MCF 10A (cell line): ENCODE results near the gene KREMEN1. TPM values are rescaled to one million over a fixed set of nuclear protein-coding genes. Genes with fewer than 3 reads are reported as not detected.

Experiments
- BruUV-seq: library from RNA; stranded (reverse); fragments of 400-500 nt; replicated peaks from 2 replicates; lab custom pipeline; 2021; lab: Mats Ljungman, UMichigan
- CTCF ChIA-PET: fragments of 300-600 bp; sonication (Branson Sonifier 250); formaldehyde crosslinking; extraction: SDS; loops from one replicate; lab custom pipeline; 2021; ENCODE audit warnings: antibody characterized with exemption, inconsistent platforms; lab: Yijun Ruan, JAX
- POLR2A ChIA-PET: fragments of 300-600, 350-650 bp; sonication (Branson Sonifier 250); formaldehyde crosslinking; extraction: SDS; loops from one replicate; lab custom pipeline; 2020; ENCODE audit warnings: antibody characterized with exemption, inconsistent platforms; lab: Yijun Ruan, JAX
- DNase-seq: peaks from one replicate; pipeline ENCODE4 v3.0.0-alpha.2; 2018; ENCODE audit not compliant: unreplicated experiment
- H3K27ac Mint-ChIP-seq: one replicate; pipeline ENCODE4 v1.8.0; 2022; ENCODE audit warnings: mild to moderate bottlenecking, low read depth, mixed read lengths; ENCODE audit not compliant: unreplicated experiment
- H3K27me3 Mint-ChIP-seq: one replicate; pipeline ENCODE4 v1.8.0; 2022; ENCODE audit warnings: mixed read lengths; ENCODE audit not compliant: insufficient read depth, unreplicated experiment
- H3K36me3 Mint-ChIP-seq: one replicate; pipeline ENCODE4 v1.8.0; 2022; ENCODE audit warnings: mild to moderate bottlenecking, moderate library complexity, mixed read lengths; ENCODE audit not compliant: insufficient read depth, unreplicated experiment
- H3K4me1 Mint-ChIP-seq: one replicate; pipeline ENCODE4 v1.8.0; 2022; ENCODE audit warnings: mixed read lengths; ENCODE audit not compliant: insufficient read depth, unreplicated experiment
- H3K4me3 Mint-ChIP-seq: one replicate; pipeline ENCODE4 v1.8.0; 2022; ENCODE audit warnings: mild to moderate bottlenecking, moderate library complexity, mixed read lengths; ENCODE audit not compliant: unreplicated experiment
- H3K9me3 Mint-ChIP-seq: one replicate; pipeline ENCODE4 v1.8.0; 2022; ENCODE audit warnings: mixed read lengths; ENCODE audit not compliant: unreplicated experiment
- CTCF ChIP-seq: fragments of 200-600 bp; IDR thresholded peaks from one replicate; pipeline ENCODE4 v1.8.0; 2022; ENCODE audit warnings: antibody characterized with exemption, mild to moderate bottlenecking; ENCODE audit not compliant: unreplicated experiment
- intact Hi-C: fragments of 100-400 bp; cut with micrococcal nuclease; formaldehyde crosslinking; loops from 2 replicates; pipeline ENCODE4 v1.14.1; 2022
- total RNA-seq: library from RNA; stranded (reverse); gene quantifications from 2 replicates; pipeline ENCODE4 v1.2.3, GENCODE V29; 2022

KREMEN1 gene
- total RNA-seq, 1 experiment from 2014 or later, result 3.6 TPM

- no peaks in the 10 kb centered on the region for H3K27me3 Mint-ChIP-seq
- ChIA-PET CTCF (interaction anchor here (0.7 to 1.7 kb wide), 6 partner anchors 8 to 156 kb away, joined by 3 to 5 read pairs (median 4); no protein-coding TSS in a partner anchor), POLR2A (no interaction called here)
- DNase-seq, result no peak
- intact Hi-C loops, result no loop called here
- no peaks in the 10 kb centered on the region for H3K4me1 Mint-ChIP-seq
- no TSS peak for BruUV-seq
- TF ChIP-seq CTCF, result no peak
- H3K27ac Mint-ChIP-seq, result no peak overlapping the region
- no peak overlapping the region for H3K4me3 Mint-ChIP-seq
- H3K9me3 Mint-ChIP-seq, result no peaks in the 10 kb centered on the region
- no peaks in the 10 kb centered on the region for H3K36me3 Mint-ChIP-seq
Observed at GRCh38 chr22:29088809-29089208, 16.0 kb downstream of the KREMEN1 start.

- no peak for TF ChIP-seq CTCF
- no peaks in the 10 kb centered on the region for H3K27me3 Mint-ChIP-seq
- no peak for DNase-seq
- ChIA-PET POLR2A (no interaction called here), CTCF (interaction anchor here (0.5 to 0.6 kb wide), 2 partner anchors 16 to 486 kb away, joined by 3 to 4 read pairs; no protein-coding TSS in a partner anchor)
- H3K4me1 Mint-ChIP-seq, result no peaks in the 10 kb centered on the region
- H3K27ac Mint-ChIP-seq, result no peak overlapping the region
- no peak overlapping the region for H3K4me3 Mint-ChIP-seq
- BruUV-seq, result no TSS peak
- H3K9me3 Mint-ChIP-seq, result no peaks in the 10 kb centered on the region
- no peaks in the 10 kb centered on the region for H3K36me3 Mint-ChIP-seq
- intact Hi-C loops, result no loop called here
Observed at GRCh38 chr22:29089507-29089906, 16.7 kb downstream of the KREMEN1 start.

GRCh38 chr22:29090039-29090438, 17.2 kb downstream of the KREMEN1 start:
- TF ChIP-seq CTCF, result no peak
- Mint-ChIP-seq H3K27ac (no peak overlapping the region), H3K9me3 (no peaks in the 10 kb centered on the region), H3K27me3 (no peaks in the 10 kb centered on the region), H3K4me3 (no peak overlapping the region), H3K4me1 (no peaks in the 10 kb centered on the region), H3K36me3 (no peaks in the 10 kb centered on the region)
- no peak for DNase-seq
- POLR2A ChIA-PET, result no interaction called here
- CTCF ChIA-PET, result interaction anchor here (0.5 to 0.6 kb wide), 2 partner anchors 16 to 487 kb away, joined by 3 to 4 read pairs; no protein-coding TSS in a partner anchor
- intact Hi-C loops, result no loop called here
- BruUV-seq, result no TSS peak

- Mint-ChIP-seq H3K4me1 (peaks cover 6% of the 10 kb centered on the region), H3K4me3 (no peak overlapping the region), H3K36me3 (no peaks in the 10 kb centered on the region), H3K9me3 (no peaks in the 10 kb centered on the region), H3K27ac (no peak overlapping the region), H3K27me3 (no peaks in the 10 kb centered on the region)
- no peak for TF ChIP-seq CTCF
- intact Hi-C loops, result no loop called here
- POLR2A ChIA-PET, result no interaction called here
- no peak for DNase-seq
- no TSS peak for BruUV-seq
- CTCF ChIA-PET, result interaction anchor here (0.7 to 1.6 kb wide), 2 partner anchors 62 to 214 kb away, joined by 3 to 8 read pairs; partner anchors contain the start of gene GAS2L1
Observed at GRCh38 chr22:29092243-29092642, 19.4 kb downstream of the KREMEN1 start.
